Loucy (cell line): ENCODE results near the gene E2F1.

Experiments
- H2AFZ ChIP-seq: fragments of 200-600 bp; sonication (generic); 2 replicates; pipeline ENCODE4 v1.6.0; 2016; ENCODE audit warnings: antibody characterized with exemption, mild to moderate bottlenecking, low read length, moderate library complexity
- H3F3A ChIP-seq: fragments of 200-600 bp; 2 replicates; pipeline ENCODE4 v1.6.0; 2016; ENCODE audit warnings: antibody characterized with exemption, low read depth, mild to moderate bottlenecking
- H3K27me3 ChIP-seq: fragments of 200-600 bp; sonication (generic); 2 replicates; pipeline ENCODE4 v1.6.1; 2014; ENCODE audit warnings: low read length, mild to moderate bottlenecking; ENCODE audit not compliant: insufficient read depth, poor library complexity, severe bottlenecking
- H3K36me3 ChIP-seq: fragments of 200-600 bp; sonication (generic); 2 replicates; pipeline ENCODE4 v1.6.1; 2016; ENCODE audit warnings: low read length; ENCODE audit not compliant: insufficient read depth
- H3K4me1 ChIP-seq: fragments of 200-600 bp; sonication (generic); 2 replicates; pipeline ENCODE4 v1.5.1; 2014; ENCODE audit warnings: low read length, mild to moderate bottlenecking; ENCODE audit not compliant: insufficient read depth, poor library complexity, severe bottlenecking
- H3K4me2 ChIP-seq: fragments of 200-600 bp; sonication (generic); 2 replicates; pipeline ENCODE4 v1.6.0; 2014; ENCODE audit warnings: antibody characterized with exemption, low read length, low read depth, mild to moderate bottlenecking; ENCODE audit not compliant: poor library complexity, severe bottlenecking
- H3K4me3 ChIP-seq: fragments of 200-600 bp; sonication (generic); 2 replicates; pipeline ENCODE4 v1.5.1; 2014; ENCODE audit warnings: low read length, mild to moderate bottlenecking, mixed read lengths; ENCODE audit not compliant: poor library complexity, severe bottlenecking
- H3K79me2 ChIP-seq: fragments of 200-600 bp; sonication (generic); 2 replicates; pipeline ENCODE4 v1.6.1; 2014; ENCODE audit warnings: low read length; ENCODE audit not compliant: insufficient read depth
- H3K9ac ChIP-seq: fragments of 200-600 bp; sonication (generic); 2 replicates; pipeline ENCODE4 v1.6.0; 2014; ENCODE audit warnings: mild to moderate bottlenecking, low read depth, low read length, moderate library complexity; ENCODE audit not compliant: poor library complexity, severe bottlenecking
- H3K9me2 ChIP-seq: fragments of 200-600 bp; sonication (generic); replicated peaks from 2 replicates; pipeline ENCODE4 v1.6.1; 2016; ENCODE audit warnings: low read depth, low read length, mixed read lengths
- H3K9me3 ChIP-seq: fragments of 200-600 bp; sonication (generic); 2 replicates; pipeline ENCODE4 v1.6.1; 2014; ENCODE audit warnings: mild to moderate bottlenecking, antibody characterized with exemption, low read length, low read depth; ENCODE audit not compliant: insufficient read depth
- H4K20me1 ChIP-seq: fragments of 200-600 bp; sonication (generic); 2 replicates; pipeline ENCODE4 v1.6.0; 2014; ENCODE audit warnings: antibody characterized with exemption, low read length, mild to moderate bottlenecking; ENCODE audit not compliant: insufficient read depth, poor library complexity, severe bottlenecking
- CTCF ChIP-seq: fragments of 200-600 bp; sonication (generic); conservative IDR thresholded peaks from 2 replicates; pipeline ENCODE4 v1.5.1; 2014; ENCODE audit warnings: mild to moderate bottlenecking, antibody characterized with exemption, low read length
- EZH2phosphoT487 ChIP-seq: fragments of 200-600 bp; IDR thresholded peaks from 2 replicates; pipeline ENCODE4 v1.6.1; 2018; ENCODE audit warnings: antibody characterized with exemption, mild to moderate bottlenecking, moderate library complexity, borderline replicate concordance

The E2F1 gene

GRCh38 chr20:33671573-33672288 lies 14.5 kb downstream of the E2F1 start:
- Histone ChIP-seq H4K20me1 (peaks cover 3% of the 10 kb centered on the region), H3K9me3 (no peaks in the 10 kb centered on the region), H3K9me2 (no peaks in the 10 kb centered on the region), H3K27me3 (no peaks in the 10 kb centered on the region), H3K4me3 (no peak overlapping the region), H3F3A (no peaks in the 10 kb centered on the region), H2AFZ (no peak overlapping the region), H3K4me1 (peaks cover 20% of the 10 kb centered on the region), H3K79me2 (peaks cover 10% of the 10 kb centered on the region), H3K4me2 (peak overlapping the region; percentile 97), H3K36me3 (peaks cover 7% of the 10 kb centered on the region; the same call in 1 of the 2 replicates), H3K9ac (no peak overlapping the region)
- no peak for TF ChIP-seq CTCF
- no peak for TF ChIP-seq EZH2phosphoT487

- H3K4me2 ChIP-seq: no peak overlapping the region
Measured at GRCh38 chr20:33670715-33671499, 15.3 kb downstream of the E2F1 start.

More at GRCh38 chr20:33670715-33671499, 15.3 kb downstream of the E2F1 start:
- Histone ChIP-seq H3K9me2 (no peaks in the 10 kb centered on the region), H3K9me3 (no peaks in the 10 kb centered on the region), H2AFZ (no peak overlapping the region), H3K27me3 (no peaks in the 10 kb centered on the region), H3K4me1 (peaks cover 20% of the 10 kb centered on the region), H3K4me3 (no peak overlapping the region), H4K20me1 (peaks cover 3% of the 10 kb centered on the region), H3F3A (no peaks in the 10 kb centered on the region), H3K9ac (no peak overlapping the region), H3K79me2 (peaks cover 10% of the 10 kb centered on the region), H3K36me3 (no peaks in the 10 kb centered on the region)
- TF ChIP-seq EZH2phosphoT487 (no peak), CTCF (no peak)
